Measurements from ENCODE around the gene FCGBP. TPM values are rescaled to one million over a fixed set of nuclear protein-coding genes. Genes with fewer than 3 reads are reported as not detected.
"Not testable (repeated sequence)": the region's sequence is repeated elsewhere in the genome, so short reads cannot be mapped to it uniquely, and the experiment has no call there.

FCGBP gene
- 25.7 TPM for total RNA-seq

- ATAC-seq, result peak; percentile 47
These were observed at the start of gene FCGBP for GRCh38 chr19:39934584-39935363. TSS of gene FCGBP (minus strand) at chr19:39934634.

DNA sequence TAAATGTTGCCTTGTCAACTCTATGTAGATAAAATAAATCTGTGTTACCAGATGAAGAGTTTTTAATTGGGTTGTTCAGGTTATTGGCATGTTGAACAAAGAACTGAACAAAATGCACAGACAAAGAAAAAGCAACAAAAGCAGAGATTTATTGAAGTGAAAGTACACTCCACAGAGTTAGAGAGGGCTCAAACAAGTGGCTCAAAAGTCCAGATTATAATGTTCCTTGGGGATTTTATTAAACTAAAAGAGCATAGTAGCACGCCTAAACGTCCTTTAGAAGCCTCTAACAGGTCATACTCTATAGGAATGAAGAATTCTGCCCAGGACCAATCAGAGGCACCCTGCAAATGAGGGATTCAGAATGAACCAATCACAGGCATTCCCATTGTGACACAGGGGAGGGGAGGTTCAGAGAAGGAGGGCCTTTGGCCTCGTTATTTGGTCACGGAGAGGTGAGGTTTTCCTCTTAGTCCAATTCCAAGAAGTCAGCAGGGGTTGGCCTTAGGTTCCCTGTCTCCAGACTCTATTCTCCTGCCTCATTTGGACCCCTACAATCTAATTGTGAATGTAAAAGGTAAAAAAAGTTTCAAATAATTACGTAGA lies 49.4 kb upstream of the FCGBP start:
- no peak for ATAC-seq

DNA sequence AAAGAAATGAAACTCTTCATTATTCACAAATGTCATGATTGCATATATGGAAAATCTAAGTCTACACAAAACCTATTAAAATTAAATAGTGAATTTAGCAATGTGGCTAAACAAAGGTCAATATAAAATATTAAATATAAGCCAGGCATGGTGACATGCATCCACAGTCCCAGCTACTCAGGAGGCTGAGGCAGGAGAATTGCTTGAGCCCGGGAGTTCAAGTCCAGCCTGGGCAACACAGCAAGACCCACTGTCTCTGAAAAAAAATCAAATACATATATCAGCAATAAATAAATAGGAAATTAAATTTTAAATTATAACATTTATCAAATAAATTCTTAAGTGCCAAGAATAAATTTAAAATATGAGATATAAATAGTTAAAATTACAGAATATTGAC lies 48.4 kb upstream of the FCGBP start:
- ATAC-seq, result no peak

DNA sequence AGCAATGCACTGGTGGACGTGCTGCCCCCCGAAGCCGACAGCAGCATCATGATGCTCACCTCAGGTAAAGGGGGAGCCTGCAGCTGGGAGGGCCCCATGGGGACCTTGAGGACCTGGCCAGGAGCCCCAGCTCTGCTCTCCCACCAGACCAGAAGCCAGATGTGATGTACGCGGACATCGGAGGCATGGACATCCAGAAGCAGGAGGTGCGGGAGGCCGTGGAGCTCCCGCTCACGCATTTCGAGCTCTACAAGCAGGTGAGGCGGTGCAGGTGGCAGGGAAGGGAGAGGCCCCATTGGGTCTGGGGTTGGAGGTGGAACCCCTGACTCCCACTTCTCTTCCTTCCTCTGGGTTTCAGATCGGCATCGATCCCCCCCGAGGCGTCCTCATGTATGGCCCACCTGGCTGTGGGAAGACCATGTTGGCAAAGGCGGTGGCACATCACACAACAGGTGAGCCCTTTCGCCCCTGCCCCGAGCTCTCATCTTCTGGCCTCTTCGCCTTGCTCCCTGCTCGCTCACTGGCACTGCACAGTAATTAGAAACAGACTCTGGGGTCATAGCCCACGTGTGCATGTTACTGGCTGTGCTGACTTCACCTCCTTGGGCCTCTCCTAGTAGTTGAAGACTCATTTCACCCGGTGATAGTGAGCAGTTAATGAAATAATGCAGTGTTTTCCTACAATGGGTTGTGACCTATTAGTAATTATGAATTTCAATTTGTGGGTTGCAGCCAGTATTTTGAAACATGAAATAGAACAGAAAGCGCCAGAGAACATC lies 40.1 kb upstream of the FCGBP start:
- no peak for ATAC-seq

- peak; percentile 0 for ATAC-seq
These were observed 37.1 kb upstream of the FCGBP start for GRCh38 chr19:39971380-39972035.

DNA sequence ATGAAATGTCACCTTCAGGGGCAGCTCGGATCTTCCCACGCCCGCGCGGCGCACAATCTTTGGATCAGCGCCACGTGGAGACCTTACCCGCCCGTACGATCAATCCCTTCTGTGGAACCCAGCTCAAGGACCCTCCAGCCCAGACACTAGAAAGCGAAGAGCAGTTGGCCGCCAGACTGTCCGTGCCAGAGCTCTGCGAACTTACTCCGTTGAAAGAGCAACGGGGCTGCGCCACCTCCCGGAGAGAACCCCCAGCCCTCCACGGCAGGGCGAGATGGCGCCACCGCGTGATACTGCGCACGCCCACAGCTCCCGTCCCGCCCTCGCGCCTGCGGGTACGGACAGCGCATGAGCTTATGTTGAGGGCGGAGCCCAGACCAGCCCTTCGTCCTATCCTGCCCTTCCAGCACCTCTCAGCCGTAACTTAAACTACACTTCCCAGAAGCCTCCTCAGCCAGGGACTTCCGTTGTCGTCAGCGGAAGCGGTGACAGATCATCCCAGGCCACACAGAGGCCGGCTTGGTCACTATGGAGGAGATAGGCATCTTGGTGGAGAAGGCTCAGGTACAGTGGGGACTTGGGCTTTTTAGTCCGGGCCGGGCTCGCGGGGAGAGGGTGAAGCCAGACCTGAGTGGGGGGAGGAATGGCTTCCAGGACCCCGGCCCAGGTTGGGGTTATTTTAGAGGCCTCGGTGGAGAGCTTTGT lies 36.4 kb upstream of the FCGBP start, which contains the start of gene PSMC4:
Gene PSMC4 (plus strand): TSS at position 491 of the 705 bp plus-strand sequence. CDS start 38 bp downstream, at position 529.
- ATAC-seq, result peak; percentile 99

DNA sequence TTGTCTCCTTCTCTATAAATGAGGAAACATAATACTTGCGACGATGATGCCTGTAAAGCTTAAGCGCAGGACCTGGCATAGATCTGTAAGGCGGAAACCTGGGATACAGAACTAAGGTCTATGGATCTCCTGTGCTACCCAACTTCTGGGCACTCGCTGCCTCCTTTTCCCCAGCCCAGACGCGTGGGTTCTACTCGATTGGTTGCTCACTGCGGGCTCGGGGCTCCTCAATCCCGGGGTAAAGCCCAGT lies 35.9 kb upstream of the FCGBP start:
- ATAC-seq, result no peak

DNA sequence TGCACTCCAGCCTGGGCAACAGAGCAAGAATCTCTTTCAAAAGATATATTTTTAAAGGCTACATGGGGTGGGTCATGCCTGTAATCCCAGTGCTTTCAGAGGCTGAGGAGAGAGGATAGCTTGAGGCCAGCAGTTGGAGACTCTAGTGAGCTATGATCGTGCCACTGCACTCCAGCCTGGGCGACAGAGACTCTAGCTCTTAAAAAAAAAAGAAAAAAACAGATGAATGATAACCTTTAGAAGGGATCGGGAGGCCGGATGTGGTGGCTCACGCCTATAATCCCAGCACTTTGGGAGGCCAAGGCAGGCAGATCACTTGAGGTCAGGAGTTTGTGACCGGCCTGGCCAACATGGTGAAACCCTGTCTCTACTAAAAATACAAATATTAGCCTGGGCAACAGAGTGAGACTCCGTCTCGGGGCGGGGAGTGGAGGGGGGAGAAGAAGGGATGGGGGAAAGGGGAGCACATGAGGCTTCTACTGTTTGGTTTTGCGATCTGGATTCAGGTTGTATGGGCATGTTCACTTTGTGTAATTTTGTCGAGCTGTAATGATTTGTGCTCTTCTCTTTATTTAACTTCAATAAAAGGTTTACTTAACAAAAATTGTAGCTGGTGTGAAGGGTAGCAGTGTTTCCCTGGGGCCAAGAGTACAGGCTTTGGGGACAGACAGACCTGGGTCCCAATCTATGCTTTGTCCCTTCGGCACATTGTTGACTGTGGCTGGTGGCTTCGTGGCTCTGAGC lies 35.4 kb upstream of the FCGBP start:
- no peak for ATAC-seq

- peak; percentile 3 for ATAC-seq
These were observed 34.8 kb upstream of the FCGBP start for GRCh38 chr19:39969266-39969665.

GRCh38 chr19:39968789-39969188 lies 34.4 kb upstream of the FCGBP start:
- no peak for ATAC-seq

DNA sequence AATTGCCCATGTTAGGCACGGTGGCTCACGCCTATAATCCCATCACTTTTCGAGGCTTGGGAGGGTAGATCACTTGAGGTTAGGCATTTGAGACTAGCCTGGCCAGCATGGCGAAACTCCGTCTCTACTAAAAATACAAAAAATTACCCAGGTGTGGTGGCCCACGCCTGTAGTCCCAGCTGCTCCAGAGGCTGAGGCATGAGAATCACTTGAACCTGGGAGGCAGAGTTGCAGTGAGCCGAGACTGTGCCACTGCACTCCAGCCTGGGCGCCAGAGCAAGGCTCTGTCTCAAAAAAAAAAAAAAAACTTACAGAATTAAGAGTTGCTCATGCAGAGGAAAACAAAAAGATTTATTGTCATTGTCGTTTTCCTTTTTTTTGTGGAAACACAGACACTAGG lies 33.1 kb upstream of the FCGBP start:
- ATAC-seq, result no peak

DNA sequence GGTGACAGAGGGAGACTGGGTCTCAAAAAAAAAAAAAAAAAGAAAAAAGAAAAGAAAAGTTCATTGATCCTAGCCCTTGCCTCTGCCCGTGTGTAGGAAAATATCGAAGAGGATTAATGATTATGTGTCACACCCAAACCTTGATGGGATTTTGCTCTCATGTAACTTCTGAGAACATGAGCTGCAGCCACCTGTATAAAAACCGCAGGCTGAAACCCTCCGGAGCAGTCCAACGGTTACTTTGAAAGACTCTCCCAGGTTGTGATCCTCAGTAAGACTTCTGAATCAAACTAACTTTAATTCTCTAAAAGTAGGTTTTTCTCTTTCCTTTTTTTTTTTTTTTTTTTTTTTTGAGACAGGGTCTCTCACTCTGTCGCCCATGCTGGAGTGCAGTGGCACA lies 32.2 kb upstream of the FCGBP start:
- no peak for ATAC-seq

GRCh38 chr19:39963898-39964297 lies 29.5 kb upstream of the FCGBP start:
- no peak for ATAC-seq

GRCh38 chr19:39959407-39959806 lies 25.0 kb upstream of the FCGBP start:
- ATAC-seq, result not testable (repeated sequence)

DNA sequence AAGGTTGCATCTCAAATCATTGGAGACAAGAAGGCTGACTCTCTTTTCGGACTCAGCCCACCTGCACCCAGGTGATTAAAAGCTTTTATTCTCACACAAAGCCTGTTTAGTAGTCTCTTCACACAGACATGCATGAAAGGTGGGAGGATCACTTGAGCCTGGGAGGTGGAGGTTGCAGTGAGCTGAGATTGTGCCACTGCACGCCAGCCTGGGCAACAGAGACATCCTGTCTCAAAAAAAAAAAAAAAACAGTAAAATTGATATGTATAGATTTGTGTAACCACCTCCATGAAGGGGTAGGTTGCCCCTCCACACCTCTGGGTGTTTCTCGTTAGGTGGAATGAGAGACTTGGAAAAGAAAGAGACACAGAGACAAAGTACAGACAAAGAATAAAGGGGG lies 24.5 kb upstream of the FCGBP start:
- ATAC-seq, result not testable (repeated sequence)

- not testable (repeated sequence) for ATAC-seq
These were observed 23.5 kb upstream of the FCGBP start for GRCh38 chr19:39957886-39958285.

GRCh38 chr19:39953915-39954314 lies 19.5 kb upstream of the FCGBP start:
- ATAC-seq, result no peak

DNA sequence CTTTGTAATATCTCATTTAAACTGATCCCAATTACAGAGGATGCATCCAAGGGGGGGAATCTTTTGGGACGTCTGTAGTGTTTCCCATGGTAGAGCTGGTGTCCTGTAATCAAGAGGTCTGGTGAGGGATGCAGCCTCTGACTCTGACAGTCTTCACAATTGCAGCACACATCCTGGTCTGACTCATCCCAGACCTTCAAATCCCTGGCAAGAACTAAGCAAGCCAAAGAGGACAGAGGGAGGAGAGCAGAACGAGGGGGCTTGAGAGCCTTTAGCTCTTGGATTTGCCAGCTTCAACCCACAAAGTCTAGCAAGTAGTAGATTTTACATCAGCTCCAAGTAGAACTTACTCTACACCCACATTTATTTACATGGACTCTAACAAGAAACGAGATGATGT lies 17.3 kb upstream of the FCGBP start:
- ATAC-seq, result peak; percentile 58

GRCh38 chr19:39951065-39951650 lies 16.7 kb upstream of the FCGBP start:
- ATAC-seq, result no peak

- no peak for ATAC-seq
These were observed 14.8 kb upstream of the FCGBP start for GRCh38 chr19:39949026-39949747.

- no peak for ATAC-seq
These were observed 12.1 kb upstream of the FCGBP start for GRCh38 chr19:39946532-39946931.

All from esophagus mucosa (tissue), 1 donor.